Fibroblast of the aortic adventitia (primary cell): ENCODE results near the gene KCNH3. TPM values are rescaled to one million over a fixed set of nuclear protein-coding genes. Genes with fewer than 3 reads are reported as not detected.

Experiments used
- DNase-seq: peaks from one replicate; pipeline ENCODE4 v3.0.0-alpha.2; 2010; ENCODE audit warnings: low read depth
- H3K4me3 ChIP-seq: 2 replicates; pipeline ENCODE4 v1.5.1; 2011; ENCODE audit warnings: low read depth, mild to moderate bottlenecking, control low read depth, low read length, moderate library complexity
- total RNA-seq: library from RNA; depleted of rRNA; stranded (reverse); fragments of >200 nt; gene quantifications from 2 replicates; pipeline ENCODE4 v1.2.3, GENCODE V29; 2012; ENCODE audit warnings: low replicate concordance
- TF ChIP-seq, protein P1 (sequence below): IDR thresholded peaks from 2 replicates; pipeline ENCODE4 v1.5.1; 2011; ENCODE audit warnings: mild to moderate bottlenecking, low read length, control low read depth, inconsistent platforms; ENCODE audit not compliant: insufficient read depth

Gene KCNH3
- total RNA-seq, 1 donor = 0.18 TPM

DNA sequence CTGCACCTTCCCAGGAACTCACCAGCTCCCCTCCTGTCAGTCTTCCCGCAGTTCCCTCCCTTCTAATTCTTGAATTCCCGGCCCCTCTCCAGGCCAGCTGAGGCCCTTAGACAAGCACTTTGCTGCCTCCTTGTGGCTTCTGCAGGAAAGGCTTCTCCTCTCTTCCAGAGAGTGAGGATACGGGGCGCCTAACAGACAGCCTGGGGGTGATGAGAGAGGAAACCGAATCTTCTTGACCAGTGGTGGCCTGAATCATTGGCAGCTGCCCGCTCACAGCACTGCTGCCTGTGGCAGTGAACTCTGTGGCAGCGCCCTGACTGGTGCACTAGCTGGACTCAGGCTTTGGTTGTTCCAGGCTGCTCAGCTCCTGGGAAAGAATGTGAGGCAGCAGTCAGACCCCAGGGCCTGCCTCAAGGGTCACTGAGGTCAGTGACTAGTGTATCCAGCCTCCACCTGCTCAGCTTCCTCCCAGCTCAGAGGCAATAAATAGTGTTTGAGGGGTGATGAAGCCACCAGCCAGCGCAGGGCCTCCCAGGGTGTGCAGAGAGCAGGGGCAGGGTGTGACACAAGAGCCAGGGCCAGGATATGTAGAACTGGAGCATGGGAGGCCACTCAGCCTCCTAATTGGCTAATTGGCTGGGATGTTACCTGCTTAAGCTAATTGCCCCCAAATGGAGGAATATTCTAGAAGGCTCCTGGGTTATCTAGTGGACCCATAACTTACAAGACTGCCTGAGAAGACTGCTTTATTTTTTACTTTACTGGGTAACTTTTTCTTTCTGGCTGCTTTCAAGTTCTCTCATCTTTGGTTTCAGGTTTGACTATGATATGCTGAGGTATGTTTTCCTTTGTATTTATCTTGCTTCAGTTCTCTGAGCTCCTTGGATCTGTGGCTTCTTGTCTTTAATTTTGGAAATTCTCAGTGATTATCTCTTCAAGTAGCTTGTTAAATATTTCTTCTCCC lies 42.0 kb downstream of the KCNH3 start:
- DNase-seq = peak; percentile 76
- TF ChIP-seq, protein P1, sequence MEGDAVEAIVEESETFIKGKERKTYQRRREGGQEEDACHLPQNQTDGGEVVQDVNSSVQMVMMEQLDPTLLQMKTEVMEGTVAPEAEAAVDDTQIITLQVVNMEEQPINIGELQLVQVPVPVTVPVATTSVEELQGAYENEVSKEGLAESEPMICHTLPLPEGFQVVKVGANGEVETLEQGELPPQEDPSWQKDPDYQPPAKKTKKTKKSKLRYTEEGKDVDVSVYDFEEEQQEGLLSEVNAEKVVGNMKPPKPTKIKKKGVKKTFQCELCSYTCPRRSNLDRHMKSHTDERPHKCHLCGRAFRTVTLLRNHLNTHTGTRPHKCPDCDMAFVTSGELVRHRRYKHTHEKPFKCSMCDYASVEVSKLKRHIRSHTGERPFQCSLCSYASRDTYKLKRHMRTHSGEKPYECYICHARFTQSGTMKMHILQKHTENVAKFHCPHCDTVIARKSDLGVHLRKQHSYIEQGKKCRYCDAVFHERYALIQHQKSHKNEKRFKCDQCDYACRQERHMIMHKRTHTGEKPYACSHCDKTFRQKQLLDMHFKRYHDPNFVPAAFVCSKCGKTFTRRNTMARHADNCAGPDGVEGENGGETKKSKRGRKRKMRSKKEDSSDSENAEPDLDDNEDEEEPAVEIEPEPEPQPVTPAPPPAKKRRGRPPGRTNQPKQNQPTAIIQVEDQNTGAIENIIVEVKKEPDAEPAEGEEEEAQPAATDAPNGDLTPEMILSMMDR = peak; percentile 95
- no peak overlapping the region for H3K4me3 ChIP-seq

DNA sequence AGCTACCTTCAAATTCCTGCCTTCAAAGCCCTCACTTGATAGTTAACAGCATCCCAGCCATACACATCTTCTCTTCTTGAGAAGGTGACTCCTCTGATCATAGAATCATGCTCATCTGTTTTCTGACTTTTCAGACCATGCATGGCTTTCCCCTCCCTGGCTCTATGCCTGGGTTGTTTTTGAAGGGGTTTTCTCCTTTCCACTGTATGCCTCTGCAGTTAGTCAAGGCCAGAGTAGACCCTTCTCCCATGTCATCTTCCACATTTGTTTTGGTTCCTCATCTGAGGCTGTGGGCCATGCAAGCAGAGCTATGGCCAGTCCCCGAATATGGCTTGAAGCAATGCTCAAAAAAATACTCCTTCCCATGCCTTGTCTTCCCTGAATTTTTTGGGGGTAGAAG lies 43.4 kb downstream of the KCNH3 start:
- TF ChIP-seq, protein P1 = no peak
- no peak overlapping the region for H3K4me3 ChIP-seq
- no peak for DNase-seq

GRCh38 chr12:49582850-49583249 lies 44.0 kb downstream of the KCNH3 start:
- peak; percentile 62 for DNase-seq
- no peak overlapping the region for H3K4me3 ChIP-seq
- TF ChIP-seq, protein P1 = no peak

DNA sequence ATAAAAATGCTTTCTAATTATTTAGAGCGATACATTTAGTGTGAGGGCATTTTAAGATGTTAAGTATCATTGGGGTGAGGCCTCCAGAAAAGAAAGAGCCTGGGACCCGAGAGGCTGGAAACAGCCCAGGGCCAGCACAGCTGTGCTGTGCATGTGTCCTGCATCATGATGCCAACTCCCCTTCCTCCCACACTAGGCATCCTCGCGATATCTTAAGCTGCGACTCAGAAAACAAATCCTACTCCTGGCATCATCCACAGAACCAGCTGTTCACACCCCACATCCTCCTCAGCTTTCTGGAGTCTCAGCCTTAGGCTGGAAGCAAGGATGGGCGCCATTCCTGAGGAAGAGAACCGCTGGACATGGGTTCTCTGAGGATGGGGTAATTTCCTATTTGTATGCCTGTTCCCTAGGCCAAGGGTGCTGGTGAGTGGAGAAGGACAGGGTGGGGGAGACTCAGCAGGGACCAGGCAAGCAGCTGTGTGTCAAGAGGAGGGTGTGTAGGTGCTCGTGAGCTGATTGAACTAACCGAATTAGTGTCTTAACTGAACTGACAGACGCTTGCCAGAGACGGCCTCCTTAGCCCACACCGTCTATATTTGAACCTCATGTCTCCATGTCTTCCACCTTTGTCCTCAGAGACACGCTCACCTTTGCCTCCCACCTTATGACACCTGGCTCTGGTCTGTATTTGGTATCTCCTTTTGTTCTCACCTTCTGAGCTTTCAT lies 44.7 kb downstream of the KCNH3 start:
- peak; percentile 70 for DNase-seq
- TF ChIP-seq, protein P1 = no peak
- H3K4me3 ChIP-seq = no peak overlapping the region

- no peak overlapping the region for H3K4me3 ChIP-seq
- TF ChIP-seq, protein P1 = no peak
- no peak for DNase-seq
These were observed 45.8 kb downstream of the KCNH3 start for GRCh38 chr12:49584591-49584990.

DNA sequence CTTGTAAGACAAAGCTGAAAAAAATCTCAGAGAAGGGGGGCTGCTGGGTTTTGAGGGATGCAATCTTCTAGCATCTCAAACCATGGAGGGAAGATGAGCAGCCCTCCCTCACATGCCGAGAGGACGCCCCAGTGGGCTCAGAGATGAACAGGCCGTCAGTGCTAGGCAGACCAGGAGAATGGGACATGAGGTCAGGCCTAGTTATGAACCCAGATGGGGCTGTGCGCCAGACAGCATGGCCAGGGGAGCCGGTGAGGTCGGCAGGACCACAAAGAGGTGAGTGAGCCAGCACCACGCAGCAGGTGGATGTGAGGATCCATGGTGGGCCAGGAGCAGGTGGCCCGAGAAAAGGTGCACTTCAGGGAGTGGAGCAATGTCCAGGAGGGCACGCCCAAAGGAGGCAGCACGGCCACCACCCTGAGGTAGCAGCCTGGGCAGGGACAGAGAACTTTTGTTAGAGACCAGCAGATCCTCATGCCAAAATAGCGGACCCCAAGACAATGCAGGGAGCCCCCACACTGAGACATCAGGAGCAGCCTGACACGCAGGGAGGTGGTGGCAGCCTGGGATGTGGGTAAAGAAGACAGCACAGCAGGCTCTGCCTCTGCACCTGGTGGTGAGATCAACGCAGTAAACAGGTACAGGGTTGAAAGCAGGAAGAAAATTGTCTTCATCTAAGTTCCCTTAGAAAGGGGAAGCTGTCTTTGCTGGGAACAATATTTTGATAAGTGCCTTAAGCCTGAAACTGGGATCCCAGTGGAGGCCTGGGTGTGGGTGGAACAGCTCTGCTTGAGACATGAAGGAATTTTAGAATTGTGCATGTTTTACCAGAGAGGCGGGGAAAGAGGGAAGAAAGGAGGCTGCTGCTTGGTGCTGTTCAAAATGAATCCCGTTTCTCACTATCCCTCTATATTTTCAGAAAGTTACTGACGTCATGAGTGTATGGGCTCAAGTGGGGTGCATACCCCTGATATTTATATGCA lies 46.9 kb downstream of the KCNH3 start:
- no peak overlapping the region for H3K4me3 ChIP-seq
- no peak for DNase-seq
- TF ChIP-seq, protein P1 = no peak
